ENCODE results near the gene OSBPL10. TPM values are rescaled to one million over a fixed set of nuclear protein-coding genes. Genes with fewer than 3 reads are reported as not detected.

The OSBPL10 gene
- total RNA-seq, 1 experiment from 2014 or later = 2.3 TPM

DNA sequence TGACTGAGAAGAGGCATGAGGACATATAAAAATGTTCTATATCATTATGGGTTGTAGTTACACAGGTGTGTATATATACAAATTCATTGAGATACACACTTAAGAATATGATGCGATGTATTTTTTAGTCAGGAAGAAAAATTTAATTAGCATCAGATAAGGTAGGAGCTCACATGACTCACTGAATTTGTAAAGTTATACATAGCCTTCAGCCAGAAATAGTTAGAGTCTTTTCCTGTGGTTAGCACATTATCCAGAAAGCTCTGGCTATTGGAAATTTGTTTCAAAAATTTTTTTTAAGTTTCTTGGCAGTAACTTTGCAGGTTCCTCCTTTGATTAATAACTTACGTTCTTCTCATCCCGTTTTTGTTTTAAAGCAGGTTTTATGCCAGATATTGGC is 359.7 kb downstream of the OSBPL10 start:
- ChIA-PET POLR2A (ENCODE audit: low non-redundant PET) (no interaction called here), CTCF (no interaction called here)
- intact Hi-C loops (cut with micrococcal nuclease; ENCODE audit: unreplicated experiment) = no loop called here

DNA sequence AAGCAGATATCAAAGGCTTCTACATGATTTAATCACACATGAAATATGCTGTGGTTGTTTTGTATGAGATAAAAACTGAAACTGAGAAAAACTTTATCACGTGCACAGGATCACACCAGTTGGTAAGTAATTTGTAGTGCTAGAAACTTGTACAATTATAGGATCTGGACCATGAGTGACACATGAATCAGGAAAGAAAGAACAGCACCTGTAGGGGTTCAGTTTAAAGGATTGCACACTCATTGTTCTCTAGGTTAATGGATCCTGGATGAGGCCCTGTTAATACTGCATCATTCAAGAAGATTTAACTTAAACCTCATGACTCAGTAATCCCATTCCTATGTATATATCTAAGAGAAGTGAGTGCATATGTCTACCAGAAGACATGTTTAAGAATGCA is 360.4 kb downstream of the OSBPL10 start:
- TF ChIP-seq, protein P1, sequence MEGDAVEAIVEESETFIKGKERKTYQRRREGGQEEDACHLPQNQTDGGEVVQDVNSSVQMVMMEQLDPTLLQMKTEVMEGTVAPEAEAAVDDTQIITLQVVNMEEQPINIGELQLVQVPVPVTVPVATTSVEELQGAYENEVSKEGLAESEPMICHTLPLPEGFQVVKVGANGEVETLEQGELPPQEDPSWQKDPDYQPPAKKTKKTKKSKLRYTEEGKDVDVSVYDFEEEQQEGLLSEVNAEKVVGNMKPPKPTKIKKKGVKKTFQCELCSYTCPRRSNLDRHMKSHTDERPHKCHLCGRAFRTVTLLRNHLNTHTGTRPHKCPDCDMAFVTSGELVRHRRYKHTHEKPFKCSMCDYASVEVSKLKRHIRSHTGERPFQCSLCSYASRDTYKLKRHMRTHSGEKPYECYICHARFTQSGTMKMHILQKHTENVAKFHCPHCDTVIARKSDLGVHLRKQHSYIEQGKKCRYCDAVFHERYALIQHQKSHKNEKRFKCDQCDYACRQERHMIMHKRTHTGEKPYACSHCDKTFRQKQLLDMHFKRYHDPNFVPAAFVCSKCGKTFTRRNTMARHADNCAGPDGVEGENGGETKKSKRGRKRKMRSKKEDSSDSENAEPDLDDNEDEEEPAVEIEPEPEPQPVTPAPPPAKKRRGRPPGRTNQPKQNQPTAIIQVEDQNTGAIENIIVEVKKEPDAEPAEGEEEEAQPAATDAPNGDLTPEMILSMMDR (conservative IDR thresholded peaks at IDR 0.05; ENCODE audit: low read depth, low read length) = no peak
- no peak for TF ChIP-seq EZH2 (IDR thresholded peaks at IDR 0.05; ENCODE audit: borderline replicate concordance, low read depth, low read length, poor library complexity, severe bottlenecking)
- no peaks in the 10 kb centered on the region for H3K4me1 ChIP-seq (ENCODE audit: insufficient read depth, low read length, poor library complexity, severe bottlenecking)
- DNase-seq (ENCODE audit: low spot score) = peak; percentile 13
- POLR2A ChIA-PET (ENCODE audit: low non-redundant PET) = no interaction called here
- CTCF ChIA-PET = no interaction called here
- intact Hi-C loops (cut with micrococcal nuclease; ENCODE audit: unreplicated experiment) = no loop called here
- H3K4me3 ChIP-seq (ENCODE audit: low read depth, low read length, poor library complexity, severe bottlenecking) = no peak overlapping the region
- H3K36me3 ChIP-seq (ENCODE audit: insufficient read depth, low read length, poor library complexity, severe bottlenecking) = peaks cover 28% of the 10 kb centered on the region
- H3K27ac ChIP-seq (ENCODE audit: low read depth, low read length, poor library complexity, severe bottlenecking) = no peak overlapping the region
- no peaks in the 10 kb centered on the region for H3K9me3 ChIP-seq (ENCODE audit: low read depth, low read length, poor library complexity, severe bottlenecking)
- no peaks in the 10 kb centered on the region for H3K27me3 ChIP-seq (replicated peaks; ENCODE audit: insufficient read depth, low read depth, low read length, poor library complexity)
- BruUV-seq (replicated peaks) = TSS peak; percentile 11

More for the DNA sequence above, 359.7 kb downstream of the OSBPL10 start:
- TF ChIP-seq, protein P1 (conservative IDR thresholded peaks at IDR 0.05; ENCODE audit: low read depth, low read length) = no peak
- TF ChIP-seq EZH2 (IDR thresholded peaks at IDR 0.05; ENCODE audit: borderline replicate concordance, low read depth, low read length, poor library complexity, severe bottlenecking) = no peak
- Histone ChIP-seq H3K36me3 (ENCODE audit: insufficient read depth, low read length, poor library complexity, severe bottlenecking) (peaks cover 28% of the 10 kb centered on the region), H3K27ac (ENCODE audit: low read depth, low read length, poor library complexity, severe bottlenecking) (no peak overlapping the region), H3K27me3 (replicated peaks; ENCODE audit: insufficient read depth, low read depth, low read length, poor library complexity) (no peaks in the 10 kb centered on the region), H3K4me1 (ENCODE audit: insufficient read depth, low read length, poor library complexity, severe bottlenecking) (no peaks in the 10 kb centered on the region), H3K4me3 (ENCODE audit: low read depth, low read length, poor library complexity, severe bottlenecking) (no peak overlapping the region), H3K9me3 (ENCODE audit: low read depth, low read length, poor library complexity, severe bottlenecking) (no peaks in the 10 kb centered on the region)
- BruUV-seq (replicated peaks) = no TSS peak
- DNase-seq (ENCODE audit: low spot score) = no peak

- no peak overlapping the region for H3K27ac ChIP-seq (ENCODE audit: low read depth, low read length, poor library complexity, severe bottlenecking)
- no peak overlapping the region for H3K4me3 ChIP-seq (ENCODE audit: low read depth, low read length, poor library complexity, severe bottlenecking)
- ChIA-PET POLR2A (ENCODE audit: low non-redundant PET) (no interaction called here), CTCF (no interaction called here)
- no peaks in the 10 kb centered on the region for H3K27me3 ChIP-seq (replicated peaks; ENCODE audit: insufficient read depth, low read depth, low read length, poor library complexity)
- TF ChIP-seq, protein P1 (conservative IDR thresholded peaks at IDR 0.05; ENCODE audit: low read depth, low read length) = no peak
- TF ChIP-seq EZH2 (IDR thresholded peaks at IDR 0.05; ENCODE audit: borderline replicate concordance, low read depth, low read length, poor library complexity, severe bottlenecking) = no peak
- H3K36me3 ChIP-seq (ENCODE audit: insufficient read depth, low read length, poor library complexity, severe bottlenecking) = peaks cover 17% of the 10 kb centered on the region
- DNase-seq (ENCODE audit: low spot score) = no peak
- BruUV-seq (replicated peaks) = no TSS peak
- H3K4me1 ChIP-seq (ENCODE audit: insufficient read depth, low read length, poor library complexity, severe bottlenecking) = no peaks in the 10 kb centered on the region
- no peaks in the 10 kb centered on the region for H3K9me3 ChIP-seq (ENCODE audit: low read depth, low read length, poor library complexity, severe bottlenecking)
- intact Hi-C loops (cut with micrococcal nuclease; ENCODE audit: unreplicated experiment) = no loop called here
Observed at GRCh38 chr3:31616711-31617110, 364.4 kb downstream of the OSBPL10 start.
